Measurements from ENCODE around the gene FGF22.

- TF ChIP-seq CTCF (conservative IDR thresholded peaks at IDR 0.05; ENCODE audit: low read depth, low read length) (no peak), EZH2 (IDR thresholded peaks at IDR 0.05; ENCODE audit: low read length, unreplicated experiment) (no peak)
These were observed 47.1 kb downstream of the FGF22 start for GRCh38 chr19:686589-687297.
